GM19193 (cell line): ENCODE results near the gene NEIL1.
A peak's percentile ranks its signal among the peaks of the same experiment; 100 is the strongest.

Experiments
- POLR2A ChIP-seq: IDR thresholded peaks from 4 replicates; pipeline ENCODE4 v1.6.1; 2011; ENCODE audit not compliant: insufficient read depth, insufficient read length; ENCODE audit errors: extremely low read depth

The NEIL1 gene

GRCh38 chr15:75339531-75340240 lies 7.2 kb upstream of the NEIL1 start:
- no peak for TF ChIP-seq POLR2A

- TF ChIP-seq POLR2A, result no peak
Observed at GRCh38 chr15:75342221-75342620, 4.6 kb upstream of the NEIL1 start.

GRCh38 chr15:75347222-75348033 lies 589 bp downstream of the NEIL1 start:
- TF ChIP-seq POLR2A, result no peak

GRCh38 chr15:75348034-75348561 lies 1.3 kb downstream of the NEIL1 start:
- TF ChIP-seq POLR2A, result no peak

GRCh38 chr15:75348562-75349350 lies 1.9 kb downstream of the NEIL1 start:
- no peak for TF ChIP-seq POLR2A

- peak; percentile 30 for TF ChIP-seq POLR2A
Observed at GRCh38 chr15:75349851-75350588, 3.2 kb downstream of the NEIL1 start.

GRCh38 chr15:75350601-75351361 lies 3.9 kb downstream of the NEIL1 start:
- no peak for TF ChIP-seq POLR2A

GRCh38 chr15:75352186-75353080 lies 5.6 kb downstream of the NEIL1 start:
- no peak for TF ChIP-seq POLR2A

GRCh38 chr15:75353604-75354003 lies 6.8 kb downstream of the NEIL1 start:
- TF ChIP-seq POLR2A, result peak; percentile 8

GRCh38 chr15:75354454-75354853 lies 7.6 kb downstream of the NEIL1 start:
- no peak for TF ChIP-seq POLR2A

GRCh38 chr15:75355369-75355768 lies 8.5 kb downstream of the NEIL1 start:
- TF ChIP-seq POLR2A, result no peak

- no peak for TF ChIP-seq POLR2A
Observed at GRCh38 chr15:75356006-75356405, 9.2 kb downstream of the NEIL1 start.

GRCh38 chr15:75356517-75356916 lies 9.7 kb downstream of the NEIL1 start:
- no peak for TF ChIP-seq POLR2A
